Astrocyte of the cerebellum (primary cell): ENCODE measurements around the gene TRAPPC2B.

ENCODE experiments used
- DNase-seq: peaks from one replicate; pipeline ENCODE4 v3.0.0-alpha.2; 2011; ENCODE audit warnings: low read depth
- H3K4me3 ChIP-seq: 2 replicates; pipeline ENCODE4 v1.5.1; 2011; ENCODE audit warnings: mild to moderate bottlenecking, low read depth, low read length, moderate library complexity
- in situ Hi-C: cut with HindIII; loops from 2 replicates; pipeline ENCODE4 v1.10.0; 2017; ENCODE audit warnings: low sequenced_read_pairs
- TF ChIP-seq, protein P1 (sequence below): IDR thresholded peaks from 2 replicates; pipeline ENCODE4 v1.5.1; 2012; ENCODE audit warnings: low read length, low read depth, moderate library complexity, mild to moderate bottlenecking; ENCODE audit errors: missing control alignments

The TRAPPC2B gene

GRCh38 chr19:57350877-57351805, 12.2 kb upstream of the TRAPPC2B start, which contains the start of gene ZNF304:
ZNF304 (plus strand) TSS chr19:57351271; CDS start chr19:57351665, 394 bp downstream.
- peak within 1 kb of the TSS; percentile 71 for H3K4me3 ChIP-seq
- in situ Hi-C loops = no loop called here
- TF ChIP-seq, protein P1, sequence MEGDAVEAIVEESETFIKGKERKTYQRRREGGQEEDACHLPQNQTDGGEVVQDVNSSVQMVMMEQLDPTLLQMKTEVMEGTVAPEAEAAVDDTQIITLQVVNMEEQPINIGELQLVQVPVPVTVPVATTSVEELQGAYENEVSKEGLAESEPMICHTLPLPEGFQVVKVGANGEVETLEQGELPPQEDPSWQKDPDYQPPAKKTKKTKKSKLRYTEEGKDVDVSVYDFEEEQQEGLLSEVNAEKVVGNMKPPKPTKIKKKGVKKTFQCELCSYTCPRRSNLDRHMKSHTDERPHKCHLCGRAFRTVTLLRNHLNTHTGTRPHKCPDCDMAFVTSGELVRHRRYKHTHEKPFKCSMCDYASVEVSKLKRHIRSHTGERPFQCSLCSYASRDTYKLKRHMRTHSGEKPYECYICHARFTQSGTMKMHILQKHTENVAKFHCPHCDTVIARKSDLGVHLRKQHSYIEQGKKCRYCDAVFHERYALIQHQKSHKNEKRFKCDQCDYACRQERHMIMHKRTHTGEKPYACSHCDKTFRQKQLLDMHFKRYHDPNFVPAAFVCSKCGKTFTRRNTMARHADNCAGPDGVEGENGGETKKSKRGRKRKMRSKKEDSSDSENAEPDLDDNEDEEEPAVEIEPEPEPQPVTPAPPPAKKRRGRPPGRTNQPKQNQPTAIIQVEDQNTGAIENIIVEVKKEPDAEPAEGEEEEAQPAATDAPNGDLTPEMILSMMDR = no peak
- DNase-seq = peak; percentile 90

DNA sequence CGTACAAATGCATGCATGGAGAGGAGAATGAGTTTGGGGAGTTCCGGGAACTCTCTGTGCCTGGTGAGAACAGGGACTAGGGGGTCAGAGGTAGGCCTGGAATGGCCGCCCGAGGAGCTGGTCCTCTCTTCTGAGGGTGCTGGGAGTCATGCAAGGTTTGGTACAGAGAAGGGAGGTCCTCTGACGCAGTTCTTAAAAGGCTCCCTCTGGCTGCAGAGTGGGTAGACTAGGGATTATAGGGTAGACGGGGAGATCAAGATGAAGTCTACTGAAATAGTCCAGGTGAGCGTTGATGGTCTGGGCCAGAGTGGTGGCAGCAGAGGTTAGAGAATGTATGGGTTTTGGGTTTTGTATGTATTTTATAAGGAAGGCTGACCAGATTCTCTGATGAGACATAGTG, 11.5 kb upstream of the TRAPPC2B start:
- peak overlapping the region; percentile 71 for H3K4me3 ChIP-seq
- TF ChIP-seq, protein P1 = no peak
- in situ Hi-C loops = no loop called here
- DNase-seq = no peak

- TF ChIP-seq, protein P1 = no peak
- no peak overlapping the region for H3K4me3 ChIP-seq
- in situ Hi-C loops = no loop called here
- DNase-seq = no peak
Observed at GRCh38 chr19:57355916-57356315, 7.4 kb upstream of the TRAPPC2B start.

DNA sequence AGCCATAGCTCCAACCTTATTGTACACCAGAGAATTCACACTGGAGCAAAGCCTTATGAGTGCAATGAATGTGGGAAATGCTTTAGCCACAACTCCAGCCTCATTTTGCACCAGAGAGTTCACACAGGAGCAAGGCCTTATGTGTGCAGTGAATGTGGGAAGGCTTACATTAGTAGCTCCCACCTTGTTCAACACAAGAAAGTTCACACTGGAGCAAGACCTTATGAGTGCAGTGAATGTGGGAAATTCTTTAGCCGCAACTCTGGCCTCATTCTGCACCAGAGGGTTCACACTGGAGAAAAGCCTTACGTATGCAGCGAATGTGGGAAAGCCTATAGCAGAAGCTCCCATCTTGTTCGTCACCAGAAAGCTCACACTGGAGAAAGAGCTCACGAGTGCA, 5.9 kb upstream of the TRAPPC2B start:
- H3K4me3 ChIP-seq = no peak overlapping the region
- in situ Hi-C loops = no loop called here
- TF ChIP-seq, protein P1 = no peak
- no peak for DNase-seq

GRCh38 chr19:57359300-57359699, 4.1 kb upstream of the TRAPPC2B start:
- TF ChIP-seq, protein P1 = no peak
- no peak for DNase-seq
- H3K4me3 ChIP-seq = no peak overlapping the region
- in situ Hi-C loops = no loop called here

DNA sequence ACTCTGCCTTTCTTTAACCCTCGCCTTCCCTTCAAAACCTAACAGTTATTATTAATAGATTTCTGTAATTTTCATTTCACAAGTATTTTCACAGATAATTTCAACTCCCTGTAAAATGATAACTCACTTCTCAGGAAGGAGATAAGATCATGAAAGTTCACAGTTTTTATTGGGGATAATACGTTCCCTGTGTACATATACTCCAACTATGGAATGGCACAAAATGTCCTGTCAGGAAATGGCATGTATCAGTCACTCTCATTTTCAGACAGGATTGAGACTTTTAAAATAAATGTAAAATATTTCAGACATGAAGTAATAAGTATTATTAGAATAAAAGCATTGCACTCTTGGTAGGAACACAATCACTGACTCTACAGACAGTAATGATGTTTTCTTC, 932 bp upstream of the TRAPPC2B start:
- H3K4me3 ChIP-seq = peak overlapping the region; percentile 54
- TF ChIP-seq, protein P1 = no peak
- in situ Hi-C loops = no loop called here
- no peak for DNase-seq
